G401 (cell line): Measurements from ENCODE around the gene WNK4. TPM values are rescaled to one million over a fixed set of nuclear protein-coding genes. Genes with fewer than 3 reads are reported as not detected.

Experiments
- DNase-seq: peaks from one replicate; pipeline ENCODE4 v3.0.0-alpha.2; 2015; ENCODE audit warnings: low spot score
- in situ Hi-C: cut with HindIII; loops from 2 replicates; pipeline ENCODE4 v1.10.0; 2016; ENCODE audit warnings: low sequenced_read_pairs, mixed read lengths
- total RNA-seq: library from RNA; depleted of rRNA; stranded (reverse); fragments of >200 nt; shearing (Covaris generic); gene quantifications from 2 replicates; pipeline ENCODE4 v1.2.3, GENCODE V29; 2014; rRNA removed

The WNK4 gene
- total RNA-seq, 1 experiment from 2014 or later, result not detected

DNA sequence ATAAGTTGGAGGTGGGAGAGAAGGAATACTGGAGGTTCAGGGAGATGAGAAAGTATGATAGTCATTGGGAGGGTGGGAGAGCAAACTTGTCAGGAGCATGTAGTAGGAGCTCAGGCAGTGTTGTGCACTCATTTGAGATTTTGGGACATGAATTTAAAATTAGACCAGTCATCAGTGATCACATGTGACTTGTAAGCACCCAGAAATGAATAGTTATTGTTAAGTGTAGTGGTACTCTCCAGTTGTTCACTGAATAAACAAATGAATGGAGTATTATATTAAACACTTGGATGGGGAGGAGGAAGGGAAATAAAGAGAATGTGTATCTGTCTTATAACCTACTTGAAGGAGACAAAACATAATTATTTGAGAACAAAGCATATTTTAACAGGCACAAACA is 50.6 kb downstream of the WNK4 start:
- DNase-seq, result no peak
- in situ Hi-C loops, result no loop called here

GRCh38 chr17:42832213-42832933 is 52.0 kb downstream of the WNK4 start:
- in situ Hi-C loops, result no loop called here
- no peak for DNase-seq

GRCh38 chr17:42832934-42833766 is 52.7 kb downstream of the WNK4 start, which contains the start of gene PSME3:
TSS of gene PSME3 (plus strand) at chr17:42833397. CDS start at chr17:42833632, 235 bp downstream.
- peak; percentile 89 for DNase-seq
- in situ Hi-C loops, result no loop called here

DNA sequence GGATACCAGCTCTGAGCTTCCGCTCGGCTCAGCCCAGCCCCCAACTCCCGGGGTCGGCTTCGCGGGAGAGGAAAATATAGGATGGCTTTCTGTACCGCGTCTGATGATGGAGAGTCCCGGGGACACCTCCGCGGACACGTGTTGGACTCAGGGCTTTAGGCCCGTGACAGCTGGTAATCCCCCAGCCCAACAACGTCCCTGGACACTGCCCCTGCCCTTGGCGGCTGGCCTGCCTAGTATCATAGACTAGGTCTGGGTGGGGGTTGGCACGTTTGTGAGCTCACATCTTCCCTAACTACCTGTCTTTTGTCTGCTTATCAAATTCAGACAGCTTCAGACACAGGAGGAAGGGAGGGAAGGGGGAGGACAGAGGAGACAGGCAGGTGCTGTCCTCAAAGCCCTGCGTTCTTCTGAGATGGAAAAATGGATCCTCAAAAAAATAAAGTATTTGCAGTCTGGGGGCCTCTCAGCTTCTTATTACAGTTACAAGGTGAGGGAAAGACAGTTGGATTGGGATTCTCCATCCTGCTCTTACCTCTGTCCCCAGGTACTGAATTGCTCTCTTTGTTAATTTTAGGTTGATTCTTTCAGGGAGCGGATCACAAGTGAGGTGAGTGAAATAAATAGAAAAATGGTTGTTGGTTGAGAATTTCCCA is 53.5 kb downstream of the WNK4 start:
- in situ Hi-C loops, result no loop called here
- no peak for DNase-seq

GRCh38 chr17:42835732-42836131 is 55.3 kb downstream of the WNK4 start:
- in situ Hi-C loops, result no loop called here
- no peak for DNase-seq

DNA sequence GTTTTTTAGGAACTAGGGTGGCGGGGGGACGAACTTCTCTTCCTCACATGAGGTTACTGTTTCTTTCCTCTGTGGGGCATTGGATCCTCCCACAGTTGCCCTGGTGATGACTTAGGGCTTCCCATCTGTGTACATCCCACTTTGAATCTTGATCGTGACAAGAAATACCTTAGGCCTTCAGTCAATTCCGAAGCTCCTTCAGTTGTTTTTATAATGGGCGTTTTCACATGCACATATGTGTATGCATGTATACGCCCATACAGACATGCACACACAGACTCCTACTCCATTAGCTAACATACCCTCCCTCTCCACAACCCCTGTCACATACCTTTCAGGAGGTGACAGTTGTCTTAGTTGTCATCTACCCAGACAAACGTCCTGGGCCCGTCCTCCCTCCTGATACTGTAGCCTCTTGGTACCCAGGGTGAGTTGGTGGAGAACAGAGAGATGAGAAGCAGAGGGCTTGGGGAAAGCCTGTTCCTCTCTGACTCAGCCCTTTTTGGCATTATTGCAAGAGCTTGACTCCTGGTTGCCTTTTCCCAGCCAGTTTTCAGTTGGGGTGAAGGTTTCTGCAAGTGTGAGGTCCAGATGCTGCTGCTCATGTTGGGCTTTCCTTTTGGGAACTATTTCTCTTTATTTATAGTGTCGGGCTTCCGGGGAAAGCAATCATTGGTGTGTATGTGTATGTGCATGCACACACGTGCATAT is 61.7 kb downstream of the WNK4 start:
- no peak for DNase-seq
- in situ Hi-C loops, result no loop called here

DNA sequence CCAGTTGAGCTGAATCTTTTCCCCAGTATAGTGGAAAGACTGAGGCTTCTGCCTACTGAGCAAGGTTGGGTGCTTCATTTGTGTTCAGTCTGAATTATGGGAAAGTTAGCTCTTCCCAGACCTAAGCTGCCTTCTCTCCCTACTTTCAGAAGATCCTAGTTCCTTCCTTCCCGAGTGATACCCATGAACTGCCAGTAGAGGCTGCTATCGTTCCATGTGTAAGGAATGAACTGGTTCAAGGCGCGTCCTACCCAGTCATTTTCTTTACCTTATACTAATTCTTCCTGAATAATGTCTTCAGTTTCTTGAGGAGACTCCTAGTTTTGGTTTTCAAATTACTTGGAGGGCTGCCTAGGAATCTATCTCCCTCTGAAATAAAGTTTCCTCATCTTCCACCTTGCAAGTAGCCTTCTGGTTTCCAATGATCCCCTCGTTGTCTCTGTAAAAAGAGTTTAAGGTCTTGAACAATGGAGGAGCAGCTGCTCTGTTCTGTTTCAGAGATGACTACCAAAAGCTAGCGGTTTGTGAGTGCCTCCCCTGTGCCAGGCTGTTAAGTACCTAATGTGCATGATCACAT is 63.0 kb downstream of the WNK4 start:
- peak; percentile 68 for DNase-seq
- in situ Hi-C loops, result no loop called here

- in situ Hi-C loops, result no loop called here
Measured at GRCh38 chr17:42844271-42844670, 63.9 kb downstream of the WNK4 start, which contains the start of gene AOC2. TSS of gene AOC2 (plus strand) at chr17:42844580. CDS start at chr17:42844627, 47 bp downstream.

GRCh38 chr17:42844761-42845555 is 64.5 kb downstream of the WNK4 start:
- in situ Hi-C loops, result no loop called here
- DNase-seq, result no peak

More at GRCh38 chr17:42844271-42844670, 63.9 kb downstream of the WNK4 start, which contains the start of gene AOC2:
- DNase-seq, result no peak

- no peak for DNase-seq
- in situ Hi-C loops, result no loop called here
Measured at GRCh38 chr17:42845556-42845917, 65.1 kb downstream of the WNK4 start.

GRCh38 chr17:42845918-42846593 is 65.6 kb downstream of the WNK4 start:
- in situ Hi-C loops, result no loop called here
- DNase-seq, result no peak

Other genes starting within 250 kb of the WNK4 start
- gene NAGLU, start 244.4 kb upstream of the WNK4 start, total RNA-seq, result 49.3 and 83.0 TPM in 2 replicates
- gene HSD17B1, start 227.7 kb upstream of the WNK4 start, total RNA-seq, result 3.5 and 4.4 TPM in 2 replicates
- 11.9 and 19.2 TPM in 2 replicates for gene COASY, start 218.5 kb upstream of the WNK4 start, total RNA-seq
- 14.1 and 44.7 TPM in 2 replicates for gene MLX, start 213.5 kb upstream of the WNK4 start, total RNA-seq
- 6.2 and 14.9 TPM in 2 replicates for gene PSMC3IP, start 202.9 kb upstream of the WNK4 start, total RNA-seq
- gene RETREG3, start 171.2 kb upstream of the WNK4 start, total RNA-seq, result 26.1 and 30.4 TPM in 2 replicates
- gene TUBG1, start 170.9 kb upstream of the WNK4 start, total RNA-seq, result 51.4 and 102 TPM in 2 replicates
- gene TUBG2, start 121.3 kb upstream of the WNK4 start, total RNA-seq, result 1.1 and 3.2 TPM in 2 replicates
- 46.1 and 51.0 TPM in 2 replicates for gene PLEKHH3, start 103.6 kb upstream of the WNK4 start, total RNA-seq
- 20.1 and 24.2 TPM in 2 replicates for gene CCR10, start 98.8 kb upstream of the WNK4 start, total RNA-seq
- gene CNTNAP1, start 98.1 kb upstream of the WNK4 start, total RNA-seq, result 11.4 and 13.3 TPM in 2 replicates
- gene EZH1, start 35.6 kb upstream of the WNK4 start, total RNA-seq, result 10.0 and 14.7 TPM in 2 replicates
- gene RAMP2, start 19.4 kb upstream of the WNK4 start, total RNA-seq, result 0.51 and 1.5 TPM in 2 replicates
- gene VPS25, start 7.2 kb upstream of the WNK4 start, total RNA-seq, result 150 and 199 TPM in 2 replicates
- gene COA3, start 18.1 kb downstream of the WNK4 start, total RNA-seq, result 53.7 and 75.4 TPM in 2 replicates
- 0.18 TPM in 1 of 2 replicates, not detected in the other for gene CNTD1, start 18.3 kb downstream of the WNK4 start, total RNA-seq
- gene BECN1, start 43.7 kb downstream of the WNK4 start, total RNA-seq, result 71.6 and 109 TPM in 2 replicates
- 53.6 and 116 TPM in 2 replicates for gene PSME3, start 52.8 kb downstream of the WNK4 start, total RNA-seq
- not detected in 2 replicates for gene AOC2, start 64.0 kb downstream of the WNK4 start, total RNA-seq
- gene AOC3, start 70.6 kb downstream of the WNK4 start, total RNA-seq, result 0.78 TPM in 1 of 2 replicates, not detected in the other
- gene G6PC1, start 120.2 kb downstream of the WNK4 start, total RNA-seq, result not detected in 2 replicates
- 15.3 and 42.3 TPM in 2 replicates for gene AARSD1, start 183.8 kb downstream of the WNK4 start, total RNA-seq
- gene PTGES3L, start 199.5 kb downstream of the WNK4 start, total RNA-seq, result not detected in 2 replicates
- 7.2 and 9.5 TPM in 2 replicates for gene RUNDC1, start 200.0 kb downstream of the WNK4 start, total RNA-seq
- 1,864 and 2,481 TPM in 2 replicates for gene RPL27, start 217.8 kb downstream of the WNK4 start, total RNA-seq
- 34.8 and 41.6 TPM in 2 replicates for gene IFI35, start 226.2 kb downstream of the WNK4 start, total RNA-seq
- gene VAT1, start 241.8 kb downstream of the WNK4 start, total RNA-seq, result 307 and 355 TPM in 2 replicates
- gene RND2, start 244.6 kb downstream of the WNK4 start, total RNA-seq, result 10.4 and 10.9 TPM in 2 replicates